ENCODE results near the gene ABLIM1. TPM values are rescaled to one million over a fixed set of nuclear protein-coding genes. Genes with fewer than 3 reads are reported as not detected.

The ABLIM1 gene
- polyA plus RNA-seq, 1 donor from 2014 or later = 10.1 TPM

GRCh38 chr10:114629083-114629823 lies 28.8 kb downstream of the ABLIM1 start:
- Histone ChIP-seq H3K36me3 (ENCODE audit: insufficient read depth, low read length) (no peaks in the 10 kb centered on the region), H3K79me2 (replicated peaks; ENCODE audit: insufficient read depth, low read length) (no peaks in the 10 kb centered on the region), H3K4me3 (ENCODE audit: low read length) (no peak overlapping the region), H3K4me2 (ENCODE audit: low read length) (no peak overlapping the region), H3K27ac (ENCODE audit: low read length) (no peak overlapping the region), H3K9me2 (ENCODE audit: insufficient read depth, low read length) (no peaks in the 10 kb centered on the region), H3K27me3 (ENCODE audit: insufficient read depth, low read depth, low read length) (peaks cover 6% of the 10 kb centered on the region), H4K20me1 (ENCODE audit: insufficient read depth) (no peaks in the 10 kb centered on the region), H3K9ac (ENCODE audit: low read length) (no peak overlapping the region), H2AFZ (ENCODE audit: low read depth, low read length) (no peak overlapping the region), H3F3A (ENCODE audit: insufficient read depth, low read length, poor library complexity, severe bottlenecking) (no peaks in the 10 kb centered on the region), H3K9me3 (ENCODE audit: low read length) (peaks cover under 1% of the 10 kb centered on the region)
- TF ChIP-seq SMC3 (conservative IDR thresholded peaks at IDR 0.05; ENCODE audit: poor library complexity) (no peak), CTCF (IDR thresholded peaks at IDR 0.05; ENCODE audit: poor library complexity, severe bottlenecking) (no peak), POLR2AphosphoS5 (IDR thresholded peaks at IDR 0.05) (no peak), RAD21 (conservative IDR thresholded peaks at IDR 0.05) (no peak), EZH2 (IDR thresholded peaks at IDR 0.05; ENCODE audit: borderline replicate concordance, insufficient read depth, low read length, poor library complexity, severe bottlenecking) (no peak)
- TF ChIP-seq, protein P1, sequence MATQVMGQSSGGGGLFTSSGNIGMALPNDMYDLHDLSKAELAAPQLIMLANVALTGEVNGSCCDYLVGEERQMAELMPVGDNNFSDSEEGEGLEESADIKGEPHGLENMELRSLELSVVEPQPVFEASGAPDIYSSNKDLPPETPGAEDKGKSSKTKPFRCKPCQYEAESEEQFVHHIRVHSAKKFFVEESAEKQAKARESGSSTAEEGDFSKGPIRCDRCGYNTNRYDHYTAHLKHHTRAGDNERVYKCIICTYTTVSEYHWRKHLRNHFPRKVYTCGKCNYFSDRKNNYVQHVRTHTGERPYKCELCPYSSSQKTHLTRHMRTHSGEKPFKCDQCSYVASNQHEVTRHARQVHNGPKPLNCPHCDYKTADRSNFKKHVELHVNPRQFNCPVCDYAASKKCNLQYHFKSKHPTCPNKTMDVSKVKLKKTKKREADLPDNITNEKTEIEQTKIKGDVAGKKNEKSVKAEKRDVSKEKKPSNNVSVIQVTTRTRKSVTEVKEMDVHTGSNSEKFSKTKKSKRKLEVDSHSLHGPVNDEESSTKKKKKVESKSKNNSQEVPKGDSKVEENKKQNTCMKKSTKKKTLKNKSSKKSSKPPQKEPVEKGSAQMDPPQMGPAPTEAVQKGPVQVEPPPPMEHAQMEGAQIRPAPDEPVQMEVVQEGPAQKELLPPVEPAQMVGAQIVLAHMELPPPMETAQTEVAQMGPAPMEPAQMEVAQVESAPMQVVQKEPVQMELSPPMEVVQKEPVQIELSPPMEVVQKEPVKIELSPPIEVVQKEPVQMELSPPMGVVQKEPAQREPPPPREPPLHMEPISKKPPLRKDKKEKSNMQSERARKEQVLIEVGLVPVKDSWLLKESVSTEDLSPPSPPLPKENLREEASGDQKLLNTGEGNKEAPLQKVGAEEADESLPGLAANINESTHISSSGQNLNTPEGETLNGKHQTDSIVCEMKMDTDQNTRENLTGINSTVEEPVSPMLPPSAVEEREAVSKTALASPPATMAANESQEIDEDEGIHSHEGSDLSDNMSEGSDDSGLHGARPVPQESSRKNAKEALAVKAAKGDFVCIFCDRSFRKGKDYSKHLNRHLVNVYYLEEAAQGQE (IDR thresholded peaks at IDR 0.05; ENCODE audit: borderline replicate concordance) = no peak

GRCh38 chr10:114628106-114628505 lies 30.0 kb downstream of the ABLIM1 start:
- H4K20me1 ChIP-seq (ENCODE audit: insufficient read depth) = no peaks in the 10 kb centered on the region
- no peak overlapping the region for H3K27ac ChIP-seq (ENCODE audit: low read length)

More at GRCh38 chr10:114628106-114628505, 30.0 kb downstream of the ABLIM1 start:
- H3K79me2 ChIP-seq (replicated peaks; ENCODE audit: insufficient read depth, low read length) = no peaks in the 10 kb centered on the region
- no peak overlapping the region for H2AFZ ChIP-seq (ENCODE audit: low read depth, low read length)
- no peak overlapping the region for H3K4me3 ChIP-seq (ENCODE audit: low read length)
- peaks cover 4% of the 10 kb centered on the region for H3K9me3 ChIP-seq (ENCODE audit: low read length)
- H3K27me3 ChIP-seq (ENCODE audit: insufficient read depth, low read depth, low read length) = peaks cover 6% of the 10 kb centered on the region
- no peak overlapping the region for H3K9ac ChIP-seq (ENCODE audit: low read length)
- TF ChIP-seq POLR2AphosphoS5 (IDR thresholded peaks at IDR 0.05) (no peak), RAD21 (conservative IDR thresholded peaks at IDR 0.05) (no peak), TAF1 (IDR thresholded peaks at IDR 0.05; ENCODE audit: low read depth) (no peak), CTCF (IDR thresholded peaks at IDR 0.05; ENCODE audit: poor library complexity, severe bottlenecking) (no peak), SMC3 (conservative IDR thresholded peaks at IDR 0.05; ENCODE audit: poor library complexity) (no peak), EZH2 (IDR thresholded peaks at IDR 0.05; ENCODE audit: borderline replicate concordance, insufficient read depth, low read length, poor library complexity, severe bottlenecking) (no peak), EP300 (conservative IDR thresholded peaks at IDR 0.05; ENCODE audit: poor library complexity, severe bottlenecking) (no peak), MXI1 (conservative IDR thresholded peaks at IDR 0.05; ENCODE audit: poor library complexity, severe bottlenecking) (no peak)
- TF ChIP-seq, protein P1 (IDR thresholded peaks at IDR 0.05; ENCODE audit: borderline replicate concordance) = no peak
- no peaks in the 10 kb centered on the region for H3K9me2 ChIP-seq (ENCODE audit: insufficient read depth, low read length)
- H3K4me2 ChIP-seq (ENCODE audit: low read length) = no peak overlapping the region
- H3K36me3 ChIP-seq (ENCODE audit: insufficient read depth, low read length) = no peaks in the 10 kb centered on the region
- H3F3A ChIP-seq (ENCODE audit: insufficient read depth, low read length, poor library complexity, severe bottlenecking) = no peaks in the 10 kb centered on the region
